ENCODE measurements around the gene NUB1. TPM values are rescaled to one million over a fixed set of nuclear protein-coding genes. Genes with fewer than 3 reads are reported as not detected.
"Not testable (repeated sequence)": the region's sequence is repeated elsewhere in the genome, so short reads cannot be mapped to it uniquely, and the experiment has no call there.

NUB1 gene
- total RNA-seq, 2 donors from 2014 or later = 36.8 to 43.8 TPM

DNA sequence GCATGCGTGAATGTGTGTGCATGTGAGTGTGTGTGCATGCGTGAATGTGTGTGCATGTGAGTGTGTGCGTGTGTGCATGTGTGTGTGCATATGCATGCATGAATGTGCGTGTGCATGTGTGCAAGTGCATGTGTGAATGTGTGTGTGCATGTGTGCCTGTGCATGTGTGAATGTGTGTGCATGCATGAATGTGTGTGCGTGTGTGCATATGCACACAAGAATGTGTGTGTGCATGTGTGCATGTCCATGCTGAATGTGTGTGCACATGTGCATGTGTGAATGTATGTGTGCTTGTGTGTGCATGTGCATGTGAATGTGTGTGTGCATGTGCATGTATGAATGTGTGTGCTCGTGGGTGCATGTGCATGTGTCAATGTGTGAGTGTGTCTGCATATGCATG is 42.1 kb upstream of the NUB1 start:
- intact Hi-C loops (cut with DNase I) = no loop called here
- ATAC-seq (no peak), DNase-seq (no peak)
- no peaks in the 10 kb centered on the region for H3K9me3 ChIP-seq
- H3K4me1 ChIP-seq = peaks cover 9% of the 10 kb centered on the region
- no peaks in the 10 kb centered on the region for H3K27me3 ChIP-seq
- H3K36me3 ChIP-seq (replicated peaks in 1 of 2; ENCODE audit: insufficient read depth in 1 of 2, low read depth in 2 of 2) = no peaks in the 10 kb centered on the region
- TF ChIP-seq POLR2A (IDR thresholded peaks at IDR 0.05) (no peak), CTCF (IDR thresholded peaks at IDR 0.05) (no peak)
- WGBS, 2 donors = 68 to 80% methylated on average over 6 of the region's 6 CpGs
- H3K27ac ChIP-seq = no peak overlapping the region
- no peak overlapping the region for H3K4me3 ChIP-seq

- intact Hi-C loops (cut with DNase I) = loop anchor here (10.0 kb wide), 1 partner anchor 175 kb away; no protein-coding TSS in a partner anchor
- DNase-seq (no peak), ATAC-seq (no peak)
- no peaks in the 10 kb centered on the region for H3K9me3 ChIP-seq
- peaks cover 9% of the 10 kb centered on the region for H3K4me1 ChIP-seq
- H3K4me3 ChIP-seq = no peak overlapping the region
- no peak overlapping the region for H3K27ac ChIP-seq
- H3K27me3 ChIP-seq = peaks cover 0 to 2% of the 10 kb centered on the region in 2 donors
- no peaks in the 10 kb centered on the region for H3K36me3 ChIP-seq (replicated peaks in 1 of 2; ENCODE audit: insufficient read depth in 1 of 2, low read depth in 2 of 2)
- TF ChIP-seq CTCF (IDR thresholded peaks at IDR 0.05) = no peak
- TF ChIP-seq POLR2A (IDR thresholded peaks at IDR 0.05) = no peak
- 85 to 86% methylated on average over 5 to 7 of the region's 7 CpGs for WGBS, 2 donors
These were observed 41.5 kb upstream of the NUB1 start for GRCh38 chr7:151299940-151300645.

- ATAC-seq = no peak
- H3K36me3 ChIP-seq (replicated peaks in 1 of 2; ENCODE audit: insufficient read depth in 1 of 2, low read depth in 2 of 2) = no peaks in the 10 kb centered on the region
- intact Hi-C loops (cut with DNase I) = loop anchor here (10.0 kb wide), 1 partner anchor 177 kb away; no protein-coding TSS in a partner anchor
- peaks cover 0 to 3% of the 10 kb centered on the region in 2 donors for H3K27me3 ChIP-seq
- H3K9me3 ChIP-seq = no peaks in the 10 kb centered on the region
- 63 to 70% methylated on average over 15 to 20 of the region's 20 CpGs for WGBS, 2 donors
- no peak overlapping the region for H3K4me3 ChIP-seq
- no peak for DNase-seq
- TF ChIP-seq CTCF (IDR thresholded peaks at IDR 0.05) = no peak
- no peak for TF ChIP-seq POLR2A (IDR thresholded peaks at IDR 0.05)
- no peak overlapping the region for H3K27ac ChIP-seq
- peaks cover 9% of the 10 kb centered on the region for H3K4me1 ChIP-seq
These were observed 39.8 kb upstream of the NUB1 start for GRCh38 chr7:151301471-151302462.

GRCh38 chr7:151304251-151304650 is 37.4 kb upstream of the NUB1 start:
- H3K4me3 ChIP-seq; H3K9me3 ChIP-seq; DNase-seq; H3K27ac ChIP-seq; H3K36me3 ChIP-seq (replicated peaks in 1 of 2; ENCODE audit: insufficient read depth in 1 of 2, low read depth in 2 of 2); H3K4me1 ChIP-seq; H3K27me3 ChIP-seq; ATAC-seq: not testable (repeated sequence)
- 62 to 65% methylated on average over 19 of the region's 19 CpGs for WGBS, 2 donors
- intact Hi-C loops (cut with DNase I) = loop anchor here (10.0 kb wide), 1 partner anchor 179 kb away; no protein-coding TSS in a partner anchor

- 29 to 32% methylated on average over 7 of the region's 7 CpGs for WGBS, 2 donors
- ATAC-seq (no peak), DNase-seq (no peak)
- peaks cover 9% of the 10 kb centered on the region for H3K4me1 ChIP-seq
- H3K9me3 ChIP-seq = no peaks in the 10 kb centered on the region
- no peak overlapping the region for H3K27ac ChIP-seq
- TF ChIP-seq POLR2A (IDR thresholded peaks at IDR 0.05) = no peak
- no peak for TF ChIP-seq CTCF (IDR thresholded peaks at IDR 0.05)
- H3K27me3 ChIP-seq = peaks cover 0 to 3% of the 10 kb centered on the region in 2 donors
- intact Hi-C loops (cut with DNase I) = loop anchor here (5.0 to 10.0 kb wide), 2 partner anchors 63 to 180 kb away; no protein-coding TSS in a partner anchor
- H3K4me3 ChIP-seq = no peak overlapping the region
- H3K36me3 ChIP-seq (replicated peaks in 1 of 2; ENCODE audit: insufficient read depth in 1 of 2, low read depth in 2 of 2) = no peaks in the 10 kb centered on the region
These were observed 36.8 kb upstream of the NUB1 start for GRCh38 chr7:151304856-151305255.
